ENCODE data around the gene CREB5. TPM values are rescaled to one million over a fixed set of nuclear protein-coding genes. Genes with fewer than 3 reads are reported as not detected.

The CREB5 gene
- total and polyA plus RNA-seq, 2 of the 13 experiments (the other 11 are each of a cell fraction or from before 2014, with no cell fraction given) = 0.38 to 0.71 TPM

GRCh38 chr7:28617308-28617880, 205.1 kb downstream of the CREB5 start:
- Histone ChIP-seq H3K4me3 (replicated peaks in 1 of 3; ENCODE audit: insufficient read depth in 1 of 3, low read depth in 2 of 3, low read length in 3 of 3) (no peak overlapping the region), H3K4me2 (ENCODE audit: low read depth, low read length) (no peak overlapping the region), H3K27me3 (ENCODE audit: control insufficient read depth in 1 of 2, insufficient read depth in 2 of 2, low read length in 2 of 2) (no peaks in the 10 kb centered on the region), H3K79me2 (ENCODE audit: insufficient read depth, low read length) (no peaks in the 10 kb centered on the region), H3K9ac (ENCODE audit: insufficient read depth, low read depth, low read length) (no peak overlapping the region), H3K27ac (ENCODE audit: extremely low read length, insufficient read depth, low read length) (no peak overlapping the region), H3K9me3 (ENCODE audit: low read length) (no peaks in the 10 kb centered on the region), H3K4me1 (ENCODE audit: insufficient read depth, low read length) (peaks cover 9% of the 10 kb centered on the region), H4K20me1 (ENCODE audit: insufficient read depth, low read length) (no peaks in the 10 kb centered on the region), H2AFZ (ENCODE audit: low read length) (no peak overlapping the region), H3K36me3 (replicated peaks in 1 of 2; ENCODE audit: control insufficient read depth in 1 of 2, insufficient read depth in 2 of 2, low read length in 2 of 2) (no peaks in the 10 kb centered on the region)
- intact Hi-C loops (cut with micrococcal nuclease; ENCODE audit: unreplicated experiment) (no loop called here), in situ Hi-C loops (cut with HindIII; ENCODE audit: extremely low pct_ligation_motif_present, low pct_unique_long_range_greater_than_20kb) (loop anchor here (10.0 kb wide), 1 partner anchor 237 kb away; no protein-coding TSS in a partner anchor)
- WGBS (ENCODE audit: low lambda C conversion rate) = 41% methylated on average over 2 of the region's 2 CpGs
- DNase-seq (ENCODE audit: low spot score) (no peak), ATAC-seq (no peak), FAIRE-seq (no peak)
- TF ChIP-seq CEBPB (IDR thresholded peaks at IDR 0.05; ENCODE audit: borderline replicate concordance, low read depth, low read length) (no peak), NR2F6 (IDR thresholded peaks at IDR 0.05) (no peak), NR2F6 (CRISPR knock-in tag; IDR thresholded peaks at IDR 0.05) (no peak), ZNF234 (CRISPR knock-in tag; conservative IDR thresholded peaks at IDR 0.05) (no peak), NFE2L2 (IDR thresholded peaks at IDR 0.05; ENCODE audit: low read length) (no peak), KDM5B (CRISPR knock-in tag; IDR thresholded peaks at IDR 0.05; ENCODE audit: borderline replicate concordance) (no peak), ZNF224 (CRISPR knock-in tag; IDR thresholded peaks at IDR 0.05) (no peak)
- ChIA-PET CTCF (ENCODE audit: low intra/inter-chr PET ratio, low total read pairs) (no interaction called here), POLR2A (no interaction called here)
- BruUV-seq (replicated peaks) = no TSS peak

- Histone ChIP-seq H3K4me3 (replicated peaks in 1 of 3; ENCODE audit: insufficient read depth in 1 of 3, low read depth in 2 of 3, low read length in 3 of 3) (no peak overlapping the region), H2AFZ (ENCODE audit: low read length) (no peak overlapping the region), H3K4me1 (ENCODE audit: insufficient read depth, low read length) (peaks cover 9% of the 10 kb centered on the region), H3K9ac (ENCODE audit: insufficient read depth, low read depth, low read length) (no peak overlapping the region), H3K9me3 (ENCODE audit: low read length) (no peaks in the 10 kb centered on the region), H3K36me3 (replicated peaks in 1 of 2; ENCODE audit: control insufficient read depth in 1 of 2, insufficient read depth in 2 of 2, low read length in 2 of 2) (no peaks in the 10 kb centered on the region), H3K4me2 (ENCODE audit: low read depth, low read length) (no peak overlapping the region), H3K27me3 (ENCODE audit: control insufficient read depth in 1 of 2, insufficient read depth in 2 of 2, low read length in 2 of 2) (no peaks in the 10 kb centered on the region), H4K20me1 (ENCODE audit: insufficient read depth, low read length) (no peaks in the 10 kb centered on the region), H3K79me2 (ENCODE audit: insufficient read depth, low read length) (no peaks in the 10 kb centered on the region), H3K27ac (ENCODE audit: extremely low read length, insufficient read depth, low read length) (no peak overlapping the region)
- intact Hi-C loops (cut with micrococcal nuclease; ENCODE audit: unreplicated experiment) (no loop called here), in situ Hi-C loops (cut with HindIII; ENCODE audit: extremely low pct_ligation_motif_present, low pct_unique_long_range_greater_than_20kb) (loop anchor here (10.0 kb wide), 1 partner anchor 236 kb away; no protein-coding TSS in a partner anchor)
- ChIA-PET POLR2A (no interaction called here), CTCF (ENCODE audit: low intra/inter-chr PET ratio, low total read pairs) (no interaction called here)
- DNase-seq (ENCODE audit: low spot score) = no peak
- no peak for ATAC-seq
- no TSS peak for BruUV-seq (replicated peaks)
- no CpG with 5 or more reads among the region's 3 CpGs for WGBS (ENCODE audit: low lambda C conversion rate)
- no peak for FAIRE-seq
- no peak for TF ChIP-seq ZNF800 (CRISPR knock-in tag; IDR thresholded peaks at IDR 0.05)
- TF ChIP-seq ATF5 (CRISPR knock-in tag; IDR thresholded peaks at IDR 0.05; ENCODE audit: low read depth) = no peak
- no peak for TF ChIP-seq SNAI1 (CRISPR knock-in tag; IDR thresholded peaks at IDR 0.05; ENCODE audit: borderline replicate concordance)
- TF ChIP-seq ZNF280D (CRISPR knock-in tag; IDR thresholded peaks at IDR 0.05) = no peak
- no peak for TF ChIP-seq ZSCAN22 (CRISPR knock-in tag; IDR thresholded peaks at IDR 0.05)
- no peak for TF ChIP-seq IRF1 (CRISPR knock-in tag; IDR thresholded peaks at IDR 0.05; ENCODE audit: low read depth)
These were observed 206.1 kb downstream of the CREB5 start for GRCh38 chr7:28618383-28618782.
